ENCODE measurements around the gene PAK3. TPM values are rescaled to one million over a fixed set of nuclear protein-coding genes. Genes with fewer than 3 reads are reported as not detected.

The PAK3 gene
- total RNA-seq, 1 donor from 2014 or later, result 0.27 TPM

- Histone ChIP-seq H3K4me3 (no peak overlapping the region), H3K9me3 (replicated peaks) (no peaks in the 10 kb centered on the region), H3K27me3 (ENCODE audit: low read depth) (no peaks in the 10 kb centered on the region), H3K27ac (replicated peaks) (no peak overlapping the region), H3K4me1 (no peaks in the 10 kb centered on the region), H3K36me3 (no peaks in the 10 kb centered on the region)
- no peak for TF ChIP-seq CTCF (IDR thresholded peaks at IDR 0.05; ENCODE audit: borderline replicate concordance)
- intact Hi-C loops (cut with micrococcal nuclease), result no loop called here
- no peak for DNase-seq
These were observed 163.6 kb downstream of the PAK3 start for GRCh38 chrX:111259559-111259958.

GRCh38 chrX:111260451-111260850 is 164.5 kb downstream of the PAK3 start:
- Histone ChIP-seq H3K27me3 (ENCODE audit: low read depth) (no peaks in the 10 kb centered on the region), H3K36me3 (no peaks in the 10 kb centered on the region), H3K27ac (replicated peaks) (no peak overlapping the region), H3K4me3 (no peak overlapping the region), H3K4me1 (no peaks in the 10 kb centered on the region), H3K9me3 (replicated peaks) (no peaks in the 10 kb centered on the region)
- no peak for DNase-seq
- intact Hi-C loops (cut with micrococcal nuclease), result no loop called here
- no peak for TF ChIP-seq CTCF (IDR thresholded peaks at IDR 0.05; ENCODE audit: borderline replicate concordance)

- Histone ChIP-seq H3K36me3 (no peaks in the 10 kb centered on the region), H3K27ac (replicated peaks) (no peak overlapping the region), H3K4me3 (no peak overlapping the region), H3K27me3 (ENCODE audit: low read depth) (no peaks in the 10 kb centered on the region), H3K9me3 (replicated peaks) (no peaks in the 10 kb centered on the region), H3K4me1 (no peaks in the 10 kb centered on the region)
- TF ChIP-seq CTCF (IDR thresholded peaks at IDR 0.05; ENCODE audit: borderline replicate concordance), result no peak
- intact Hi-C loops (cut with micrococcal nuclease), result no loop called here
- DNase-seq, result no peak
These were observed 166.1 kb downstream of the PAK3 start for GRCh38 chrX:111262086-111262485.

GRCh38 chrX:111264385-111264784 is 168.4 kb downstream of the PAK3 start:
- Histone ChIP-seq H3K27me3 (ENCODE audit: low read depth) (no peaks in the 10 kb centered on the region), H3K27ac (replicated peaks) (no peak overlapping the region), H3K9me3 (replicated peaks) (no peaks in the 10 kb centered on the region), H3K4me1 (no peaks in the 10 kb centered on the region), H3K36me3 (no peaks in the 10 kb centered on the region), H3K4me3 (no peak overlapping the region)
- no peak for DNase-seq
- TF ChIP-seq CTCF (IDR thresholded peaks at IDR 0.05; ENCODE audit: borderline replicate concordance), result no peak
- intact Hi-C loops (cut with micrococcal nuclease), result no loop called here

- H3K36me3 ChIP-seq, result no peaks in the 10 kb centered on the region
- H3K4me3 ChIP-seq, result no peak overlapping the region
- no peak for DNase-seq
- H3K9me3 ChIP-seq (replicated peaks), result no peaks in the 10 kb centered on the region
- H3K27ac ChIP-seq (replicated peaks), result no peak overlapping the region
- intact Hi-C loops (cut with micrococcal nuclease), result no loop called here
- H3K27me3 ChIP-seq (ENCODE audit: low read depth), result no peaks in the 10 kb centered on the region
- TF ChIP-seq CTCF (IDR thresholded peaks at IDR 0.05; ENCODE audit: borderline replicate concordance), result no peak
- H3K4me1 ChIP-seq, result no peaks in the 10 kb centered on the region
These were observed 169.5 kb downstream of the PAK3 start for GRCh38 chrX:111265486-111265885.

GRCh38 chrX:111268506-111268905 is 172.5 kb downstream of the PAK3 start:
- Histone ChIP-seq H3K36me3 (no peaks in the 10 kb centered on the region), H3K4me3 (no peak overlapping the region), H3K27ac (replicated peaks) (no peak overlapping the region), H3K4me1 (no peaks in the 10 kb centered on the region), H3K27me3 (ENCODE audit: low read depth) (no peaks in the 10 kb centered on the region), H3K9me3 (replicated peaks) (no peaks in the 10 kb centered on the region)
- intact Hi-C loops (cut with micrococcal nuclease), result no loop called here
- no peak for TF ChIP-seq CTCF (IDR thresholded peaks at IDR 0.05; ENCODE audit: borderline replicate concordance)
- no peak for DNase-seq
